HG02571 (cell line): ENCODE measurements around the gene MUC5B.

Experiments
- ATAC-seq: cut with Tn5 transposase; IDR thresholded peaks from one replicate; pipeline ENCODE4 v1.9.1; 2021; ENCODE audit warnings: mild to moderate bottlenecking, moderate library complexity; ENCODE audit not compliant: unreplicated experiment

Gene MUC5B

GRCh38 chr11:1295086-1295485 is 72.2 kb downstream of the MUC5B start:
- no peak for ATAC-seq

DNA sequence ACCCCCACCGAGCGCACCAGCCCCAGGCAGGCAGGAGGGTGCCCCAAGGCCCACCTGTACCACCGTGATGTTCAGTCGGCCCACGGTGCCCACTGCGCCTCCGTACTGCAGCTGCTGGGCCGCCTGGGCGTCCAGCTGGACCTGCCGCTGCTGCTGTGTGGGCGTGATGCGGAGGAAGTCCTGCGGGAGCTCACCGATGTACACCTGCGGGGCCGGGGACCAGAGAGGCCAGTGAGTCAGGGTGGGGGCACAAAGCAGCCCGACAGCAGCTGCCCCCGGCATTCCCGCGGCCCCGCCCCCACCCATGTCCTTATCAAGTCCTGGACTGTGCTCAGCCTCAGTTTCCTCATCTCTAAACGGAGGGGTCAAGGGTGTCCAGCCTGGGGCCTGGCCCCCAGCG is 72.7 kb downstream of the MUC5B start:
- no peak for ATAC-seq

DNA sequence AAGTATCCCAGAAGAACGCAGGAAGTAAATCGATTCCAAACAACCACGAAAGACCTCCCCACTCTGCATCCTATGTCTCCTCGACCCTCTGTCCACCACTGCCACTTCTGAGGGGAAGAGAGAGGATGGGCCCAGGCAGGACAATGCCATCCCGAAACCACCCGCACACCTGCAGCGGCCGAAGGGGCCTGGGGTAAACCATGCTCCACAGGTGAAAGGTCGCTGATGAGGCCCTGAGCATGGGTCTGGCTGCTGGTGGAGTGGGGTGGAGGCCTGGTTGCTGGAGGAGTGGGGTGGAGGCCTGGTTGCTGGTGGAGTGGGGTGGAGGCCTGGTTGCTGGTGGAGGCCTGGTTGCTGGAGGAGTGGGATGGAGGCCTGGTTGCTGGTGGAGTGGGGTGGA is 73.4 kb downstream of the MUC5B start:
- no peak for ATAC-seq

DNA sequence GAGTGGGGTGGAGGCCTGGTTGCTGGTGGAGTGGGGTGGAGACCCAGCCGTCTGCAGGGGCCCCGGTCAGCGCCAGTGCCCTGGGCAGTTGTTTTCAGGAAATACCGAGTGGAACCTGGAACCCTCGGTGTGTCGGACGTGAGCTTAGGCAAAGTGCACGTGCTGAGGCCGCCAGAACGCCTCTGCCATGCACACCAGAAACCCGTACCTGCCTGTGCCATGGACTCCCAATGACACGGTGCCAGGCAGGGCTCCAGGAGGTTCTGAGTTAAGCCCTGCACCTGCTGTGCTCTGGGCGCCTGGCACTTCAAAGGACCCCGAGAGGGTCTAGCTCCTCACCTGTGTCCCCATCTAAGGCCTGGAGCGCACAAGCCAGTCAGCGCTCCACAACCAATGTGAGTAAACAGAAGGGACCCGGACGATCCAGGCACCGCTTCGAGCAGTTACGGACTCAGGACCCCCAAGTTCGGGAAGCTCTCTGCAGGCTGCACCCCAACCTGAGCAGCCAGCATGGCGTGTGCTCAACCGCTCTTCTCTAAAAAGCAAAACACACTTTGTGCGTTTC is 74.2 kb downstream of the MUC5B start:
- no peak for ATAC-seq

DNA sequence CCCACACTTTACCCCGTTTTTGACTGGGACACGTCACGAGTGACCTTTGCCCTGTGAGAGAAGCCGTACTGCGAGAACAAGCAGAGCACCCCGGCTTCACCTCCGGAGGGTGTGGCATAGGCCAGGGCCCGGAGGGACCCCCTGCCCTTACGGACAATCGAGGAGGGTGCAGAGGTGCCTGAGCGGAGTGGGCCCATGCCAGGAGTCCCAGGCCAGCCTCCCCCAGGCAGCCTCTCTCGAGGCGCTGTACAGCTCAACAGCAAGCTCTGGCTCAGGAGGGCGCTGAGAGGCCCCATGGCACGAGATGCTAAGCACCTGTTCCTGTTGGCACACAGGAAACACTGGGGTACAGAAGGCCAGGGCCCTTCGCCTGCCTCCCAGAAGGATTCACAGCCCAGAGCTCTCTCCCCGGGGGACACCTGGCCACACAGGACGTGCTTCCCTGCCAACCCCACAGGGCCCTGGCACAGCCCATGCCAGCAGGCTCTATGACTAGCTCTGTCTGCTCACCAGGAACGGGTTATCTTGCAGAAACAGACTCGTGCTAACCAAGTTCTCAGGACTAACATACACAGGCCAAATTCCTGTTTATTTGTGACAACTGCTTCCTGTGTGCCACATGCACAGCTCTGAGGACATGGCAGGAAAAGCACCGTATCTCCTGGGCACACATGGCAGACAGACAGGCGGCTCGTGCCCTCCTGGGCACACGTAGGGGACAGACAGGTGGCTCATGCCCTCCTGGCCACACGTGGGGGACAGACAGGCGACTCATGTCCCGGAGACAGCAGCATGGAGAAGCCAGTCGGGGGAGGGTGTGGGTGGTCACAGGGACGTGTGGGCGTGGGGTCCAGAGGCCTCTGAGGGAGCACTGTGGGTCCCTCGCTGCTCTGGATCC is 75.0 kb downstream of the MUC5B start:
- no peak for ATAC-seq

- ATAC-seq = no peak
Observed at GRCh38 chr11:1298695-1299492, 76.0 kb downstream of the MUC5B start.

- ATAC-seq = no peak
Observed at GRCh38 chr11:1299621-1300020, 76.8 kb downstream of the MUC5B start.

DNA sequence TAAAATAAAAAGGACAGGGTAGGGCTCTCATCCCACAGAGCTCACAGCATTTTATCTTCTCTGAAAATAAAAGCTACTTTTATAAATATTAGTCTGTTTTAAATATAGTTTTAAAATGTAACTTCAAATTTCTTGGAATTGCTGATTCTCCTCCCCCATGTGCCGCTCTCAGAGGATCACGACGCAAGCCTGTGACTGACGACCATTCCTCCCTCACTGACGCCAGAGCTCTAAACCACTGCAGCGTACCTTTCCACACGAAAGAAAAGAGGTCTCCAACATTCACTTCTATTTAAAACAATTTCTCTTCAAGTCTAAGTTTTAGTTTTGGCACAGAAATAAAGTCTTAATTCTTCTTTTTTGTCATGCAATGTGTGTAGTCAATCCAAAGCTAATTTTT is 77.3 kb downstream of the MUC5B start:
- no peak for ATAC-seq

DNA sequence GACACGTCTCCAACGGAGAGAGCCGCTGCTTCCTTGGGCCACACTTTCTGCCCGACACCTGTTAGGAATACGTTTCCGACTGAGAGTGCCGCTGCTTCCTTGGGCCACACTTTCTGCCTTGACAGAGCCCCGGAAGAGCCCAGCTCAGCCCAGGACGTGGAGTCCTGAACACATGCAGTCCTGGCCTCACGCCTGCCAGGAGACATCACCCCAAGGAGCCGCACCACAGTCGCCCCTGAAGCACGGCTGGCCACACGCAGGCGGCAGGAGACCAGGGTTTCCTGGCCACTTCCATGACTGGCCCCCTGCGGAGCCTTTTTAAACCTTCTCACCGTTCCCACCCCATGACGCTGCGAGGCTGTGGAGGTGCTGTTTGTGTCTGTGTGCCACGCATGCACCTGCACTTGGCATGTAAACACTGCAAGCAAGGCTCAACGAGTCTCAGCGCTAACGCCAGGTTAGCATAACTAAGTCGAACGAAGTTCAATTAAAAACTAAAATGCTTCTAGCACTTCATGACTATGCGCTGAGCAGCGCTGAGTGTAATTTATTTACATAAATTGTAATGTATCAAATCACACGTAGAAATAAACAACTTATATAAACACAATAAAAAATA is 77.8 kb downstream of the MUC5B start:
- no peak for ATAC-seq

GRCh38 chr11:1301220-1302000 is 78.5 kb downstream of the MUC5B start:
- no peak for ATAC-seq

- no peak for ATAC-seq
Observed at GRCh38 chr11:1302041-1302460, 79.2 kb downstream of the MUC5B start.

GRCh38 chr11:1302461-1303125 is 79.7 kb downstream of the MUC5B start:
- no peak for ATAC-seq

GRCh38 chr11:1303126-1303821 is 80.4 kb downstream of the MUC5B start:
- ATAC-seq = no peak

GRCh38 chr11:1303973-1304372 is 81.1 kb downstream of the MUC5B start:
- ATAC-seq = no peak

DNA sequence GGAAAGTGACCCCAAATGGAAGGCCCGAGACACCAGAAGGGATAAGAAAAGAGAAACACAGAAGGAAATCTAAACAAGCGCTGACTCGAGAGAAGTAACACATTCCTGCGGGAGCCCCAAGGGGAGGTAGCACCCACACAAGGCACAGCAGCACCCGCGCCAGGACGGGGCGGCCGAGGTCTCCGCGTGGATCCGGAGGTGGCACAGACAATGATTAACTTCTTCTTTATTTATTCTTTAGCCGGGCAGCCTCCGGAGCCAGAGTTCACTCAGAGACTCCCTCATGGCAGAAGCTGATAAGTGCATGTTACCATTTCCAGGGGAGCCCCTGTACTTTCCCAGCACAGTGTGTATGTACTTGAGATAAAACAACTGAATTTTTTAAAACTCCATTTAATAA is 81.5 kb downstream of the MUC5B start:
- ATAC-seq = no peak

DNA sequence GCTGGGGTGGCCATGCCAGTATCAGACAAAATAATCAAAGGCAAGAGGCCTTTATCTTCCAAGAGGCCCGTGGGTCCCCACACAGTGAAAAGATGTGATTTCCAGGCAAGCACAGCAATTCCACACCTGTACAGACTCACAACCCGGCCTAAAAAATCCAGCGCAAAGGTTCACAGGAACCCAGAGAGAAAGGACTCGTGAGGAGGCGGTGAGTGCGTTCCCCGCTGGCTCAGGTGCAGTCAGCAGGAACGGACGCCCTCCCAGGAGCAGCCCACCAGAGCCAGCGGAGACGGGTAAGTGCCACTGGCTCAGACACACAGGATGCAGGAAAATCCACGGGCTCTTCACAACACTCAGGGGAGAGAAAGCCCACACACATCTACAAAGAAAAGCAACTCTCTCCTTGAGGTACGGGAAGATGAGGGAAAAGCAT is 82.2 kb downstream of the MUC5B start:
- no peak for ATAC-seq

DNA sequence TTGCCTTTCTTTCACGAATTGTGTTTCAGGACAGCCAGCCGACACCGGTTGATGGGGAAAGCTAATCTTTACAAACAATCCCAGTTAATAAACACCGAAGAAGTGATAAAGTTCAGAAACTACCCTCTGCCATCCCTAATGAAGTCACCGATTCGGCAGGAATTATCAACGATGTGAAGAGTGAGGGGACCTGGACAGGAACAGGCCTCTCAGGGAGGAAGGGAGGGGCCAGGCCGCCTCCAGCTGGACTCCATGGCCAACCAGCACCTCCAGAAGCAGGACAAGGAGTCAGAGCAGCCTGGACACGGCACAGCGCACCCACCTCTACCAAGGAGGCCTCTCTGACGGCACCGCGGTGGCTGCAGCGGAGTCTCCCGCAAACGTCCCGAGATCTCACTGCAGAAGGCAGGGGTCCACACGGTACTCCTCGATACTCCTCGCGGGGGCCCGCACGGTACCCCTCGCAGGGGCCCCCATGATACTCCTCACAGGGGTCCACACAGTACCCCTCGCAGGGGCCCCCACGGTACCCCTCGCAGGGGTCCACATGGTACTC is 82.7 kb downstream of the MUC5B start:
- ATAC-seq = no peak

- no peak for ATAC-seq
Observed at GRCh38 chr11:1306186-1307162, 83.6 kb downstream of the MUC5B start.
